Activated CD4-positive, alpha-beta T cell treated with anti-CD3 and anti-CD28 coated beads, Interleukin-2, amount 50 U/mL, for 16 hours (primary cell): Measurements from ENCODE around the gene MAGI1.
"Not testable (repeated sequence)": the region's sequence is repeated elsewhere in the genome, so short reads cannot be mapped to it uniquely, and the experiment has no call there.

ENCODE experiments used
- DNase-seq: peaks from one replicate; pipeline ENCODE4 v3.0.0-alpha.2; 2020

The MAGI1 gene

DNA sequence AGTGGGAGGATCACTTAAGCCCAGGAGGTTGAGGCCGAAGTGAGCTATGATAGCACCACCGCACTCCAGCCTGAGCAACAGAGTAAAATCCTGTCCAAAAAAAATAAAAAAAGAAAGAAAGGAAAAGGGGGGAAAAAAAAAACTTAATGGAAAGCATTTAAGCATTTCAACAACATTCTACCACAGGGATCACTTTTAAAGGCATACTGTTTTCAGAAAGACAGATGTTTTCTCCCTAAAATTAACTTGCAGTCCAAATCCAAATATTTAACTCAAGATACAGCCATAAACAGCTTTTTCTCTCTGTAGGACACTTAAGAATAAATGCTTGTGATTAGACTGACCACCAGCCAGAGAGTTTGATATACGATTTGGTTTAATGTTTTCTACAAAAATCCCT lies 141.0 kb downstream of the MAGI1 start:
- no peak for DNase-seq

DNA sequence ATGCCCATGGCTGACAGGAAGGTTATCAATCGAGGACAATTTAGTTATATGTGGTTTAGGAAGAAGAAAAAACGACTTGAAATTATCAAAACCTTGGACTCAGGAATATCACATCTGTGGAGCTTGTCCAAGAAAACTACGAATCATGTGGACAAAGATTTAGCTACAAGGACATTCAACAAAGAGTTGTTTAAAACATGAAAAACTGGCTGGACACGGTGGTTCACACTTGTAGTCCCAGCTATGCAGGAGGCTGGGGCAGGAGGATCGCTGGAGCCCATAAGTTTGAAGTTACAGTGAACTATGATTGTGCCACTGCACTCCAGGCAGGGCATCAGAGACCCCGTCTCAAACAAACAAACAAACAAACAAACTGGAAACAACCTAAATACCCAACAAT lies 142.4 kb downstream of the MAGI1 start:
- no peak for DNase-seq

DNA sequence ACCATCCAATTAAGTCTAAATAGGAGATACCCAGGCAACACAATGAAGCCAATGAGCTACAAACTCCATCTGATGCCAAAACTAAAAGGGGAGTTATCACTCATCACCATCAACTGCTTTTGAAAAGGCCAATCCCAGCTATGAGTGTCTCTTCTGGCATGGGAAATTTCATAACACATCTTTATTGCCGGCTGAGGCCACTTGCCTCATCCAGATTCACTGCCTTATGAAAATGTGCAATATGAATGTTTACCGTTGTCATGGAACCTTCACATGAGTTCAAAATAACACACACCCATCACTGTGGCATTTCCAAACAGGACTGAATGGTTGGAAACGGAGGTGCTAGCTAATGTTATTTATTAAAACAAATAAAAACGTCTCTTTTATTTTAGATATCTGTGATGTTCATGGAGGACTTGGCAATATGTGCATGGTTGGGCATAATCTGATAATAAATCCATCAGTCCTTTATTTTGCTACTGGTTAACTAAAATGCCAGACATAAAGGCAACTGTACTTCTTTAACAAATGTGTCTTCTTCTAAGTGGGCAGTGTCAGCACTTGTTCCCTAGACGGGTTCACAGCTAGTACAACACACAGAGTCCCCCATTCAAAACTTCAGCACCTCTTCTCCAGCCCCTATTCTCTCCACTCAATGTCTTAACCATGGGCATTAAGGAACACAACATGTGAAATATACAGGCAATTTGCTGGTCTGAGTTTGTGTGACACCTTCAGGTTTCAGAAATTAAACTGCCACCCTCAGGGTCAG lies 143.9 kb downstream of the MAGI1 start:
- no peak for DNase-seq

DNA sequence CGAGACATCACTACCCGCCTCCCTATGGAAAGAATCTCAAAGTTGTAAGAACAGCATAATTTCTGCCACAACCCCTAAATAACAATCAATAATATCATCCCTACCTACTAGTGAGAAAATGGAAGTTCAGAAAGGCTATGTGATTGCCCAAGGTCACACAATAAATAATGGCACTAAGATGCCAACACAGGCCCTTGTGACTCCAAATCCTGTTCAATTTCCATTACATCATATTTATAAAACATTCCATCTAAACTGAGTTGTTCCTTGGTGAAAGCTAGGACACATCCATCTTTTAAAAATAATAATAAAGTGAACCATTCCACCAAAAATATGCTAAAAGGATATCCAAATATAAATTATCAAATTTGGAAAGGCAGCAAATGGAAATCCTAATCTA lies 144.6 kb downstream of the MAGI1 start:
- DNase-seq: no peak

DNA sequence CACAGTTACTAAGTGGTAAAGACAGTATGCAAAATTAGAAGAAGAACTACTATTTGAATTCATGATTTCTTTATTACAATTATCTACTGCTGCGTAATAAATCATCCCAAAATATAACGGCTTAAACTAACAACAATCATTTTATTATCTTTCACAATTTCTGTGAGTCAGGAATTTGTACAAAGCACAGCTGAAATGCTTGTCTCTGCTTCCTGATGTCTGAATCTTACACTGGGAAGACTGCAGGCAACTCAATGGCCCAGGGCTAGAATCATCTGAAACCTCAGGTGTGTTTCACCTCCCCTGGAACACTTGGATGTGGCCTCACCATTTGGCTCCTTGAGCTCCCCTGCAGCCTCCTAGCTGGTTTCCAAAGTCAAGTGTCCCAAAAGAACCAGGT lies 145.1 kb downstream of the MAGI1 start:
- no peak for DNase-seq

DNA sequence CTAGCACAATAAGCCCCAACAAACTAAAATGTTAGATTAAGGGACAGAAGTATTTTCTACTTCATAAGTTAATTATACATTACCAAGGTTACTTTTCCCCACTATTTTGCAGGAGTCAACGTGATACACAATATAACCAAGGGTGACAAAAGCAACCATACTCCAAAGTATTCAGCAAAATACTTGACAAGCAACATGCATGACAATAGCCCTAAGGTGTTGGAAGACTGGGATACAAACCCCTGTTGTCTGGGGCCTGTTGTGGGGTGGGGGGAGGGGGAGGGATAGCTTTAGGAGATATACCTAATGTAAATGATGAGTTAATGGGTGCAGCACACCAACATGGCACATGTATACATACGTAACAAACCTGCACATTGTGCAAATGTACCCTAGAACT lies 147.2 kb downstream of the MAGI1 start:
- DNase-seq: not testable (repeated sequence)

DNA sequence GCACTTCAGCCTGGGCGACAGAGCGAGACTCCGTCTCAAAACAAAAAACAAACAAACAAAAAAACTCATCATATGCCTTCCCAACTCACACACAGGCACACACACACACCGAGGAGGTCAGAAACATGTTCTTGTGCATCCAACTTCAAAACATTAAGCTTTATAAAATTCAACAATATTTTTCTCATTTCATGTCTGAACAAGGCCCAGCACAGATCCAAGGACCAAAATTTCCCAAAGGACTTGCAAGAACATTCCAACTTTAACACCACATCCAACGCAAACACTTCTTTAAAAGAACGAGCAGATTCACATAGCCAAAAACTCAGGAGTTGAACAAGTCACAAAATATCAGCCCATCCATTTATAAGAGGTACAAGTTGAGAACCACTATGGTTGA lies 148.4 kb downstream of the MAGI1 start:
- DNase-seq: no peak

DNA sequence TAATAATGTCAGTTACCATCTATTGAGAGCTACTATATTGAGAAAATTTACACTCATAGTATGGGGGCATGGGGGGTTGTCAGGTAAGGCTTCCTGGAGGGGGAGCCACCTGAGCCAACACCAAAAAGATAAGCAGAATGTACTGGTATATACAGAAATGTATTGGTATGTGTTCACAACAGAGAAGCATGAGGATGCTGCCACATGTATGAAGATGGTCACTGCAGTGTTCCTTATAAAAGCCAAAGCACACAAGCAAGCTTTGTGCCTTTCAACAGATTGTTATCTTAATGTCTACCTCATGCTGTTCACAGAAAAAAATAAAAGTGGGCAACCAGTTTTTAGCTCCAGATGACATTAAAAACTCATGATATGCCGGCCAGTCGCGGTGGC lies 149.0 kb downstream of the MAGI1 start:
- DNase-seq: no peak

DNA sequence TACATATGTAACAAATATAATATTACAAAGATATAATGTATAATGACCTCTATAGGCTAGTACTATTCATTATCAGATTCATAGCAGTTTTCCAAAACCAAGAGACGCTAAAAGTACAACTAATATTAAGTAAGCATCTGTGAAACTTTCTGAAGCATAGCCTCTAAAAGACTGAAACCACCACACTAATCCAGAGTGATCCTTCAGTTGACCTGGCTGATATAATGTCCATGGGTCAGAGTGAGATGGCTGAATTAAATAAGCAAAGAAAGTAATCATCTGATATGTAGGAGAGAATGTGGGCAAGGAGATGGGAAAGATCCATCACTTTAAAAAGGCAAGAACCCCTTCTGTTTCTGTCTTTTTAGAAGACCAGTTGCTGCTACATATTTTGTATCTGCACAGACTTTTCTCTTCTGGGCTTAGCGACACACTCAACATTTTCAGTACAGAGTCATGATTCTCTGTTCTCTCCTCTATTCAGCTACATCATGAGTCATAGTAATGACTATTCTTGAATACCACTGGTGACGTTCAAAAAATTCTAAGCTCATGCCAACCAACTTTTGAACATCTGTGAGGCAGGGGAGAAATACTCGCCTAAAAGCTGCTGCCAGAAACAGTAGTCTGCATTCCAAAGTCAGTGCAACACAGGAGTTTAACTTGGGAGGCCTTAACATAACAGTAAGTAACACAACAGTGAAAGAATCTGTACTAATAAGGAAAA lies 149.6 kb downstream of the MAGI1 start:
- no peak for DNase-seq

DNA sequence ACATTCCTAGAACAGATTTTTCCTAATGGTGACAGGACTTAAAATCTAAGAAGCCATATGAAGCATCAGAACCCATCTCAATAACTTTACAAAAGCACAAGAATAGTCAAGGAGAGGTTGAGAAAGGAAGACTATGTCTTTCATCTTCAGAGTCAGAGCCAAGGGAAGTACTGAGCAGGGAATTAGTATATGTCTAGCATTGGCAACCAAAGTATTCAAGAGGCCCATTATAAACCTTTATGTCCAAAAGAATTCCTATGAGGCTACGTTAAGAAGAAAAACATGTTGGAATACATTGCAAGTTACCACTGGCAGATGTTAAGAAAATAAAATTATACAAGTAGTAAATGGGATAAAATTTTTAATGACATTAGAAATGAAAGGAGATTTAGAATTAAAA lies 150.5 kb downstream of the MAGI1 start:
- DNase-seq: no peak

DNA sequence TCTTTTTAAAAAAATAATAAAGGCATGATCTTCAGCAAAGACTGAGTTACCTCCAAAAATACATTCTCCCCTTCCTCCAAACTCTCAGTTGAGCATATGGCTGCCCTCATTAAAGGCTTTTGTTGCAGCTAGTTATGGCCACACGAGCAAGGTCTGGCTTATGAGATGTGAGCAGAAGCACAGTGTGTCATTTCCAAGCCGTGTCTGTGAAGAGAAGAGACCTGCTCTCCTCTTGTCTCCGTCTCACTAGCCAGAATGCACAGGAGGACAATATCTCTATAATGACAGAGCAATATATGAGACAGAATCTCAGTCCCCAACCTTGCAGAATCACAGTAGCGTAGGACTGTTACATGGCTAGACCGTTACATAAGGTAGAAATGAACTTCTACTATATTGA lies 152.3 kb downstream of the MAGI1 start:
- no peak for DNase-seq

DNA sequence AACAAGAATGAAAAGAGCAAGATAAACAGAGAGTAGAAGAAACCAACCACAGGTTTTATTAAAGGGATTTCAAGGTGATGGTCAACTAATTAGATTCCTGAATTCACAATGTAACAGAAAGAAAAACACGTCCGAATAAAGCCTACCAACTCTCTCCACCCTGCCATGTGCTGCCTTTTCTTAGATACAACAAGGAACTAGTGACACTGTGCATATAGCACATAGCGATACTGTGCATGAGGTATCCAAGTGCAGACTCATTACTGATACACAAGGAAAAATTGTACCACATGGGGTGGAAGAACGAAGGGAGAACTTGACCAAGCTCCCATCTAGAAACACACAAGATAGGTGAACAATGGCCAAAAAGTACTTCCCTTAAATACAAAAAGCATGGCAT lies 154.6 kb downstream of the MAGI1 start:
- no peak for DNase-seq

DNA sequence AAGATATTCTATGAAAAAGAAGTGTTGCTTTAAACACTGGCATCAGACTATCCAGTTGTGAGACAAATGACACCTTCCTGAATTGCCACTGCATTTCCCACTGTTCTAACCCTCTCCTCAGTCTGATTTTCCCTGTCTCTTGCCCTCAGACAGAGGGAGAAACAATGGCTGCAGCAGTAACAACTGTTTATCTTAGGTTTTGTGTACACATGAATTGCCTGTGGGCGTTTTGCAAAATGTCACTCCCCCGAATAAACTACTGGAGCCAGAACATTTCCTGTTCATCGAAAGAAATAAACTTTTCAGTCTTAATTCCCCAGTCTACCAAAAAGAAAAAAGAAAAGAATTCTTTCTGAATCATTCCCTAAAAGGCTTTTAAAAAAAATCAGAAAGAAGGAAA lies 155.1 kb downstream of the MAGI1 start:
- no peak for DNase-seq

DNA sequence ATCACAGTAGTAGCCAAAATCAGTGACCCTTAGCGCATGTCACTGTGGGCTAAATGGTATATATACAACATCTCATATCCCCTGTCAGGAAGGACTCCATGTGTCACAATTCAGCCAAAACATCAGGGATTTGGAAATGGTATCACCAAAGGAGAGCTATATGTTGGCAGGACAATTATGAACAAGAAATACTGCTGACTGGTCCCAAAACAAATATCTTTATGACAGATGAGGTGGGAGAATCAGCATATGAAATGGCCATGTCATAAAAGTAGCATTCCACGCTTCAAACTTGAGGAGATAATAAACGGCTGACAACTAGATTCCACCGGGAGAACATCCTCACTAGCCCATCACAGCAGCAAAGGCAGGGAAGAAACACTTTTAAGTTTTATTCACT lies 158.4 kb downstream of the MAGI1 start:
- DNase-seq: no peak

DNA sequence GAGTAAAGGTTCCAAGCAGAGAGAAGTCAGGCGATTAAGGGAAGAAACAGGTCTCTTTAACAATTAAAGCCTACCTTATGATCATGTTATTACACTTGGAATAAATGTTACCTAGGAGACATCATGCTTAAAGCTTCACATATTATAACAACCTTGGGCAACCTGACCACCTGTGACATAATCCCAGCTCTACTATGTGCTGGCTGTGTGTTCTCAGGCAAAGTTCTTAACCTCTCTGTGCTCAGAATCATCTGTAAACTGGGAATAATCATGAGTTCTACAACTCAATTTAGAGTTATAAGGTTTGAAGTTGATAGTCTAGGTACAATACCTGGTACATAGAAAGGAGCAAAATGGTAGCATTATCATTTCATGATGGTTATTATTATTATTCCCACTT lies 159.3 kb downstream of the MAGI1 start:
- no peak for DNase-seq

DNA sequence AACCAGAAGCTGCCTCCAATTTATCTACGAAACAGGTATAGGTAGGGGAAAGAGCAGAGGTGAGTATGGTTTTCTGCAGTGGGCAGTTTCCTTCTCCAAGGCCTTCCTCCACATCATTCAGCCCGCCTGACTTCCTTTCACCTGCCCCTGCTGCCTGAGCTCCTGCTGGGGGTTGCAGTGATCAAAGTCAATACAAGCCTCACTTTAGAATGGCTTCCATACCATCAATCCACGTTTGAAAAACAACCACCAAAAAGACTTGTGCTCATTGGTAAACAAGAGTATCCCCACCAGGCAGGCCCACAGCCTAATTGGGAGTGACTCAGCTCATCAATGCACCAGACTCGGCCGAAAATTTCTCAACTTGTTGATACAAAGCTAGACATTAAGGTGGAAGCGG lies 159.9 kb downstream of the MAGI1 start:
- no peak for DNase-seq

DNA sequence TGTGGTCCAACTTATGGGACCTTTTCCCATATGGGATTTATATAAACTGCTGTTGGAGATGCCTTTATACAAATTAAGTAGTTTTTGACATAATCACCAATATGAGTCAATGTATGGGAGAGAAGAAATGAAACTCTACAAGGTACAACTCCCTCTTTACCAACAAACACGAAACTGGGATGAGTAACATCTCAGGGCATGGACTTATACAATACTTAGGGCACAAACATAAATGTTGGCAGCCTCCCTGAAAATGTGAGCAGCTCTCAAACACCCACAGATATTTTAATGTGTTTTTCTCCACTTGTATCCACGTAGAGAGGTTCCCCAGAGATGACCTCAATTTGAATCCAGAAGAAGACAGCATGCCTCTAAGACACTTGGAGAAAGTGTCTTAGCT lies 161.6 kb downstream of the MAGI1 start:
- no peak for DNase-seq

DNA sequence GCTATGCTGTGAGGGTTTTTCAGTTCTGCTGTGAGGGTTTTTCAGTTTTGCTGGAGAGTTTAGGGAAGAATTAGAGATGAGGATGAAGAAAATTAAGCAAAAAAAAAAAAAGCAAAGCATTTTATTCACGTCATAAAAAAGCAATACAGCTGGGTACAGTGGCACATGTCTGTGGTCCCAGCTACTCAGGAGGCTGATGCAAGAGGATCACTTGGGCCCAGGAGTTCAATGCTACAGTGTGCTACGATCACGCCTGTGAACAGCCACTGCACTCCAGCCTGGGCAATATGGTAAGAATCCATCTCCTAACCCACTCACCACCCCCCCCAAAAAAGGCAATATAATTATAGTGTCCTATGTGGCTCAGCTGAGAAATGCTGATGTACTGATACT lies 162.7 kb downstream of the MAGI1 start:
- no peak for DNase-seq

DNA sequence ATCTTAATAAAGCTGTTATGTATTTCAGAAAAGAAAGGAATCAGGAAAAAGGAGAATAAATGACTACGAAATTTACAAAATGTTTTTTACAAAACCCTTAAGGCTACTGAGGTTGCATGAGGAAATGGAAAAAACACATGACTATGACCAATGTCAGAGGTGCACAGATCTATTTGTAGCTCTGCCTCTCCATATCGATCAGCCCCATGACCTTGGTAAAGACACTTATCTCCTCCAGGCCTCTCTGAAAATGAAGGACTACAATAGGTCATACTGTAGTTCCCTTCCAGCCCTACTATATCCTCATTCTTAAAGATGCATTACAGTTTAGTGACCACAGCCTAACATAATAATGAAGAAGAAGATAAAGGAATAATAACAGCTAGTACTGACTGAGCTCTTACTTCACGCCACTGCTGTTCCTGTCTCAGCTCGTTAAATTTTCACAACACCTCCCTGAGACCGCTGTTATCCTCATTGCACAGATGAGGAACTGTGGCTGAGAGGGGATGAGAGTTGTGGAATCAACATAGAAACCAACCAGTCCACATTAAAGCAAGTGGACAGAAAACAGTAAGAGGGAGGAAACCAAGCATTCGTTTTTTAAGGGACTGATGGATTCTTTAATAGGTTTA lies 163.2 kb downstream of the MAGI1 start:
- DNase-seq: no peak

DNA sequence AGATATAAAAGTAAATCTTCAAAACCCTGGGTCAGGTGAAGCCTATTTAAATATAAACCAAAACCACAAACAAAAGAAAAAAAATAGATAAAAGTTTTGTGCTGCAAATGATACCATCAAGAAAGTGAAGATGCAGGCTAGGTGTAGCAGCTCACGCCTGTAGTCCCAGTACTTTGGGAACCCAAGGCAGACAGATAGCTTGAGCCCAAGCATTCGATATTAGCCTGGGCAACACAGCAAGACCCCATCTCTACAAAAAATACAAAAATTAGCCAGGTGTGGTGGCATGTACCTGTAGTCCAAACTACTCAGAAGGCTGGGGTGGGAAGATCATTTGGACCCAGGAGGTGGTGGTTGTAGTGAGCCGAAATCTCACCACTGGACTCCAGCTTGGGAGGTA lies 164.8 kb downstream of the MAGI1 start:
- no peak for DNase-seq

DNA sequence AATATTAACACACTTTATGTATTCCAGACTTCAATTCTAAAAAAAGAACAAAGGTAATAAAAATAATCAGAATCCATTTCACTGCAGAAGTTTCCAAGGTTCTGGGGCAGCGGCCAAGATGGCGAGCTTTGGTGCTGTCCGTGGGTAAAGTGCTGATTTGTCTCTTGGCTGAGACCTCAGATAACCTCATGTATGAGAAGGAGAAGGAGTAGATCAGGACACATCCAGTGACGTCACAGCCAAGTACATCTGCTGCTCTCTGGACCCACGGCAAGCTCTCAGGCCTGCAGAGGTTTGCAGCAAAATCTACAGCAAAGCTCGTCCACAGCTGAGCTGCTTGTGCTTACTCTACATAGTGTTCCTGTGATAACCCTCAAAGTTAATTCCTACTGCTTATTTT lies 165.7 kb downstream of the MAGI1 start:
- DNase-seq: no peak

DNA sequence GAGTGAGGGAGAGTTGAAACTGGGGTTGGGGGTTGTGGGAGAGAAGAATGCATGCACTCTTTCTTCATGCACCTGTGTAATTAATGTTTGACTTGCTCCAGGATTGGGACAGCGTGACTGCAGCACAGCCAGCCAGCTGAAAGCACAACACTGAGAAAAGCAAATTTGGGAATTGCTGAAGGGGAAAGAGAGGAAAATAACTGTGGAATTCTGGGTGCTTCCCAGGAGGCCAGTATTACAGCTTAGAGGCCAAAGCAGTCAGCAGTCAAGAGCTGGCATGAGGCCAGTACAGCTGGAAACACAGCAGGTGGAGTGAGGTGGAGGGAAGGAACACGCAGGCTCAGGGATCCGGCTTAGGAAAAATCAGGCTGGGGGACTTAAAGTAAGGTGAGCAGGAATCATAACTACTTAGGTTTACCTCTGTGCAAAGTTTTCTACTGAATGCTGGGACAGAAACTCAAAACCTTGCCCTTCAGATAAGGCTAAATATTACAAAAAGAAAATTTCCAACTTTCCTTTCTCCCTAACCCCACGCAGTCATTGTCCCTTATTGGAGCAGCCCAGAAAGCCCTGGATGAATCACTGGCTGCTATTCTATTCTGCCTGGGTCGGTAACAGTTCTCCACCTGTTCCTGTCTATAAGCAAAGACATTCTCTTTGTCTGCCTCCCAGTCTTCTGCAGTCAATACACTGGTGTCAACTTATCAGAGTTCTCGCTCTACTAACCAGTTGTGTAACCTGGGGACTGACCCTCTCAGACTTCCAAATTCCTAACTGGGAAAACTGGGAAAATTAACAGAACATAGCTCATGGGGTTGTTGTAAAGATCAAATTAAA lies 167.2 kb downstream of the MAGI1 start:
- no peak for DNase-seq

DNA sequence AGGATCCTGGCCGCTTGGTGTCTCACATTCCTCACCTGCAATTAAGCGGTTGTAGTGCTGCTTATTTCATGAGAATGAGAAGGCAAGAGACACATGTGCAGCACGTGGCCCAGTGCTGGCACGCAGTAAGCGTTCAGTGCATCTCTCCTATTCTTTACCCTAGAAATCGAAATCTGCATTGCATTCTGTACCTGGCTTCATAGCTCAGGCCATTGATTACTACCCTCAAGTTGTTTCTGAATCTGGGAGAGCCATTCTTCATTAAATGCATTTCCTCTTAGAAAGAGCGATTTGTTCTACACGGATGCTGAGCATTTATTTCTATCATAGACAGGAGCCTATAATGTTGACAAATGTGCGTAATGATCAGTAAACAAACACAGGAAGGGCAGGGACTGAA lies 168.9 kb downstream of the MAGI1 start:
- no peak for DNase-seq
